Renal pelvis (tissue), 4 donors: ENCODE measurements around the gene SLC26A8. TPM values are rescaled to one million over a fixed set of nuclear protein-coding genes. Genes with fewer than 3 reads are reported as not detected.
A peak's percentile ranks its signal among the peaks of the same experiment; 100 is the strongest.
"Not testable (repeated sequence)": the region's sequence is repeated elsewhere in the genome, so short reads cannot be mapped to it uniquely, and the experiment has no call there.

ENCODE experiments used
- DNase-seq: peaks from one replicate; pipeline ENCODE4 v3.0.0-alpha.2; 2013
- polyA plus RNA-seq, 3 donors: library from polyadenylated mRNA; unstranded; fragments of 120-200 nt; gene quantifications; one replicate each; pipeline ENCODE4 v1.2.1, GENCODE V29; 2013; ENCODE audit not compliant: insufficient read length in 3 of 3

The SLC26A8 gene
- polyA plus RNA-seq, 3 donors: 0.39 to 0.77 (median 0.40) TPM

GRCh38 chr6:36052097-36052496, 27.7 kb upstream of the SLC26A8 start:
- no peak for DNase-seq

GRCh38 chr6:36050947-36051710, 26.7 kb upstream of the SLC26A8 start:
- DNase-seq: no peak

GRCh38 chr6:36050305-36050704, 25.9 kb upstream of the SLC26A8 start:
- no peak for DNase-seq

GRCh38 chr6:36049582-36049981, 25.1 kb upstream of the SLC26A8 start:
- no peak for DNase-seq

GRCh38 chr6:36042618-36043260, 18.3 kb upstream of the SLC26A8 start:
- no peak for DNase-seq

- DNase-seq: no peak
Observed at GRCh38 chr6:36040958-36041357, 16.5 kb upstream of the SLC26A8 start.

- no peak for DNase-seq
Observed at GRCh38 chr6:36039112-36039511, 14.7 kb upstream of the SLC26A8 start.

- no peak for DNase-seq
Observed at GRCh38 chr6:36038120-36038876, 13.9 kb upstream of the SLC26A8 start.

GRCh38 chr6:36035225-36035624, 10.8 kb upstream of the SLC26A8 start:
- no peak for DNase-seq

GRCh38 chr6:36034441-36034840, 10.0 kb upstream of the SLC26A8 start:
- no peak for DNase-seq

- no peak for DNase-seq
Observed at GRCh38 chr6:36033935-36034334, 9.5 kb upstream of the SLC26A8 start.

- DNase-seq: not testable (repeated sequence)
Observed at GRCh38 chr6:36033144-36033543, 8.7 kb upstream of the SLC26A8 start.

GRCh38 chr6:36032261-36032660, 7.8 kb upstream of the SLC26A8 start:
- no peak for DNase-seq

GRCh38 chr6:36029464-36029863, 5.0 kb upstream of the SLC26A8 start:
- no peak for DNase-seq

- DNase-seq: peak; percentile 55
Observed at GRCh38 chr6:36028877-36029324, 4.5 kb upstream of the SLC26A8 start.

- DNase-seq: no peak
Observed at GRCh38 chr6:36028088-36028876, 3.8 kb upstream of the SLC26A8 start.

- peak; percentile 100 for DNase-seq
Observed at GRCh38 chr6:36027501-36028087, 3.2 kb upstream of the SLC26A8 start, which contains the start of gene MAPK14. TSS of gene MAPK14 (plus strand) at chr6:36027808. CDS start at chr6:36028158, 350 bp downstream.

- DNase-seq: no peak
Observed at GRCh38 chr6:36025932-36026327, 1.5 kb upstream of the SLC26A8 start.

- no peak for DNase-seq
Observed at GRCh38 chr6:36025260-36025931, 955 bp upstream of the SLC26A8 start.

GRCh38 chr6:36020154-36020553, 4.3 kb downstream of the SLC26A8 start:
- no peak for DNase-seq

- no peak for DNase-seq
Observed at GRCh38 chr6:36019167-36019566, 5.3 kb downstream of the SLC26A8 start.
